Activated T-cell treated with anti-CD3 and anti-CD28 coated beads for 48 hours (primary cell): ENCODE data around the gene SPOCK1.

Source experiments
- DNase-seq: peaks from one replicate; pipeline ENCODE4 v3.0.0-alpha.2; 2020; ENCODE audit warnings: low read depth

The SPOCK1 gene

GRCh38 chr5:137192293-137192743, 306.8 kb downstream of the SPOCK1 start:
- no peak for DNase-seq

GRCh38 chr5:137191179-137191578, 307.9 kb downstream of the SPOCK1 start:
- no peak for DNase-seq

- no peak for DNase-seq
These were observed 308.7 kb downstream of the SPOCK1 start for GRCh38 chr5:137190441-137190840.

GRCh38 chr5:137190031-137190430, 309.1 kb downstream of the SPOCK1 start:
- no peak for DNase-seq

GRCh38 chr5:137188566-137188965, 310.6 kb downstream of the SPOCK1 start:
- no peak for DNase-seq

GRCh38 chr5:137186759-137187461, 312.2 kb downstream of the SPOCK1 start:
- no peak for DNase-seq

GRCh38 chr5:137185193-137185592, 313.9 kb downstream of the SPOCK1 start:
- no peak for DNase-seq

- no peak for DNase-seq
These were observed 314.4 kb downstream of the SPOCK1 start for GRCh38 chr5:137184734-137185133.

- DNase-seq, result no peak
These were observed 316.6 kb downstream of the SPOCK1 start for GRCh38 chr5:137182576-137182975.

GRCh38 chr5:137181667-137182066, 317.5 kb downstream of the SPOCK1 start:
- DNase-seq, result no peak

- DNase-seq, result no peak
These were observed 319.9 kb downstream of the SPOCK1 start for GRCh38 chr5:137179203-137179602.

- no peak for DNase-seq
These were observed 322.5 kb downstream of the SPOCK1 start for GRCh38 chr5:137176609-137177008.

GRCh38 chr5:137176126-137176525, 323.0 kb downstream of the SPOCK1 start:
- no peak for DNase-seq

- DNase-seq, result no peak
These were observed 324.9 kb downstream of the SPOCK1 start for GRCh38 chr5:137174196-137174595.

- no peak for DNase-seq
These were observed 326.9 kb downstream of the SPOCK1 start for GRCh38 chr5:137172258-137172657.

- DNase-seq, result no peak
These were observed 331.9 kb downstream of the SPOCK1 start for GRCh38 chr5:137167187-137167586.

GRCh38 chr5:137164961-137165360, 334.2 kb downstream of the SPOCK1 start:
- DNase-seq, result no peak

GRCh38 chr5:137164536-137164935, 334.6 kb downstream of the SPOCK1 start:
- DNase-seq, result no peak

- DNase-seq, result no peak
These were observed 340.4 kb downstream of the SPOCK1 start for GRCh38 chr5:137158691-137159090.

- no peak for DNase-seq
These were observed 342.9 kb downstream of the SPOCK1 start for GRCh38 chr5:137156180-137156579.

GRCh38 chr5:137155261-137156000, 343.7 kb downstream of the SPOCK1 start:
- DNase-seq, result no peak

- DNase-seq, result no peak
These were observed 346.5 kb downstream of the SPOCK1 start for GRCh38 chr5:137152616-137153015.

GRCh38 chr5:137148655-137149054, 350.5 kb downstream of the SPOCK1 start:
- DNase-seq, result no peak

GRCh38 chr5:137148159-137148558, 351.0 kb downstream of the SPOCK1 start:
- DNase-seq, result no peak
